Immature natural killer cell (primary cell): ENCODE results near the gene RNF223. TPM values are rescaled to one million over a fixed set of nuclear protein-coding genes. Genes with fewer than 3 reads are reported as not detected.
A peak's percentile ranks its signal among the peaks of the same experiment; 100 is the strongest.
"Not testable (repeated sequence)": the region's sequence is repeated elsewhere in the genome, so short reads cannot be mapped to it uniquely, and the experiment has no call there.

Experiments used
- DNase-seq, 3 donors: peaks; one replicate each; pipeline ENCODE4 v3.0.0; 2022; ENCODE audit warnings: mixed read lengths in 1 of 3
- H3K27ac Mint-ChIP-seq, 6 donors: one replicate each; pipeline ENCODE4 v1.8.0; 2020; ENCODE audit warnings: mixed read lengths in 6 of 6, mild to moderate bottlenecking in 5 of 6, inconsistent platforms in 4 of 6, moderate library complexity in 3 of 6
- H3K27me3 Mint-ChIP-seq, 3 donors: one replicate each; pipeline ENCODE4 v1.8.0; 2020 to 2021; ENCODE audit warnings: low read depth in 3 of 3, mild to moderate bottlenecking in 3 of 3, mixed read lengths in 3 of 3, moderate library complexity in 3 of 3, inconsistent platforms in 1 of 3
- H3K36me3 Mint-ChIP-seq, 3 donors: one replicate each; pipeline ENCODE4 v1.8.0; 2020; ENCODE audit warnings: mixed read lengths in 3 of 3, inconsistent platforms in 2 of 3, mild to moderate bottlenecking in 2 of 3
- H3K4me1 Mint-ChIP-seq, 2 donors: one replicate each; pipeline ENCODE4 v1.8.0; 2020; ENCODE audit warnings: inconsistent platforms in 2 of 2, mild to moderate bottlenecking in 2 of 2, mixed read lengths in 2 of 2, moderate library complexity in 1 of 2
- H3K4me3 Mint-ChIP-seq, 5 donors: one replicate each; pipeline ENCODE4 v1.8.0; 2020; ENCODE audit warnings: mild to moderate bottlenecking in 5 of 5, mixed read lengths in 5 of 5, inconsistent platforms in 3 of 5, moderate library complexity in 3 of 5
- H3K9me3 Mint-ChIP-seq, 6 donors: one replicate each; pipeline ENCODE4 v1.8.0; 2020; ENCODE audit warnings: mild to moderate bottlenecking in 6 of 6, mixed read lengths in 6 of 6, inconsistent platforms in 4 of 6, moderate library complexity in 3 of 6
- polyA plus RNA-seq, 3 donors: library from polyadenylated mRNA; unstranded; fragments of 300-500 nt; fragmentation: Illumina TruSeq; gene quantifications; one replicate each; pipeline ENCODE4 v1.2.3, GENCODE V29; 2021

RNF223 gene
- polyA plus RNA-seq, 3 donors from 2014 or later = not detected

GRCh38 chr1:1080122-1080757, 6.1 kb upstream of the RNF223 start:
- Mint-ChIP-seq H3K36me3 (no peaks in the 10 kb centered on the region), H3K4me1 (peaks cover 0 to 4% of the 10 kb centered on the region in 2 donors), H3K27ac (no peak overlapping the region), H3K27me3 (peaks cover 0 to 3% (median 0%) of the 10 kb centered on the region in 3 donors), H3K4me3 (no peak overlapping the region), H3K9me3 (no peaks in the 10 kb centered on the region)
- no peak for DNase-seq

GRCh38 chr1:1079408-1080121, 5.5 kb upstream of the RNF223 start:
- peaks cover 2 to 4% (median 2%) of the 10 kb centered on the region in 3 donors for H3K27me3 Mint-ChIP-seq
- peak overlapping the region in 1 of 5 donors; percentile 26 for H3K4me3 Mint-ChIP-seq
- peak in 2 of 3 donors; percentile 21 to 22 for DNase-seq
- H3K9me3 Mint-ChIP-seq = no peaks in the 10 kb centered on the region
- no peak overlapping the region for H3K27ac Mint-ChIP-seq
- no peaks in the 10 kb centered on the region for H3K36me3 Mint-ChIP-seq
- peaks cover 0 to 4% of the 10 kb centered on the region in 2 donors for H3K4me1 Mint-ChIP-seq

DNA sequence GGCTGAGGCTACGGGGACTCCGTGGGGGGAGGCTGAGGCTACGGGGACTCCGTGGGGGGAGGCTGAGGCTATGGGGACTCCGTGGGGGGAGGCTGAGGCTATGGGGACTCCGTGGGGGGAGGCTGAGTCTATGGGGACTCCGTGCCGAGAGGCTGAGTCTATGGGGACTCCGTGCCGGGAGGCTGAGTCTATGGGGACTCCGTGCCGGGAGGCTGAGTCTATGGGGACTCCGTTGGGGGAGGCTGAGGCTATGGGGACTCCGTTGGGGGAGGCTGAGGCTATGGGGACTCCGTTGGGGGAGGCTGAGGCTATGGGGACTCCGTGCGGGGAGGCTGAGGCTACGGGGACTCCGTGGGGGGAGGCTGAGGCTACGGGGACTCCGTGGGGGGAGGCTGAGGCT, 3.3 kb upstream of the RNF223 start:
- not testable (repeated sequence) for H3K9me3 Mint-ChIP-seq, H3K27ac Mint-ChIP-seq, DNase-seq, H3K27me3 Mint-ChIP-seq, H3K4me1 Mint-ChIP-seq, H3K36me3 Mint-ChIP-seq, H3K4me3 Mint-ChIP-seq

DNA sequence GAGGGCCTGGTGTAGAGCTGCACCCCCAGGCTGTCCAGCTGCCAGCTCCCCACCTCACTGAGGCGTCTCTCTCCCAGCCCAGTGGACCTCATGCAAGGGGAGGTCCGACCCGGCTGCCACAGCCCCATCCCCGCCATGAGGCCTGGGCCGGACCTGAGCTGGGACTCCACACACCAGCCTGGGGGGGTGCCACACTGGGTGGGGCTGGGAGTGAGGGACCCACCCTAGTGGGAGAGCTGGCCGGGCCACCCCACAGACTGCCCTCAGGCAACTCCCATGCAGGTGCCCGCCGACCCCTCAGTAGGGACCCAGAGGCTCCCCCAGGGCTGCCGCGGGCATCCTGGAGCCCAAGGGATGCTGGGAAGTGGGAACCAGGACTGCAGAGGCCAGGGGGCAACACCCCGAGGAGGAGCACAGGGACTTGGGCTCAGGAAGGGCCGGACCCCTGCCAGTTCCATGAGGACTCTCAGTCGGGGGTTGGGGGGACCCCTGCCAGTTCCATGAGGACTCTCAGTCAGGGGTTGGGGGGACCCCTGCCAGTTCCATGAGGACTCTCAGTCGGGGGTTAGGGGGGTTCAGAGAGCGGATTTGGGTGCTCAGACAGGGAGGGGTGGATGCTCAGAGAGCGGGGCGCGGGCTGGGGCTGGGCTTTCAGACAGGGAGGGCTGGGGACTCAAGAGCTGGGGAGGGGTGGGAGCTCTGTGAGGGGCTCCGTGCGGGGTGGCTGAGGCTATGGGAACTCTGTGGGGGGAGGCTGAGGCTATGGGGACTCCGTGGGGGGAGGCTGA, 1.2 kb upstream of the RNF223 start:
- H3K9me3 Mint-ChIP-seq = no peaks in the 10 kb centered on the region
- peaks cover 0 to 4% of the 10 kb centered on the region in 2 donors for H3K4me1 Mint-ChIP-seq
- H3K27me3 Mint-ChIP-seq = peaks cover 2 to 4% (median 3%) of the 10 kb centered on the region in 3 donors
- H3K36me3 Mint-ChIP-seq = no peaks in the 10 kb centered on the region
- no peak overlapping the region for H3K4me3 Mint-ChIP-seq
- H3K27ac Mint-ChIP-seq = no peak overlapping the region
- no peak for DNase-seq

- Mint-ChIP-seq H3K9me3 (no peaks in the 10 kb centered on the region), H3K27me3 (peaks cover 2 to 8% (median 3%) of the 10 kb centered on the region in 3 donors), H3K4me1 (peaks cover 0 to 4% of the 10 kb centered on the region in 2 donors), H3K27ac (no peak overlapping the region), H3K4me3 (no peak overlapping the region), H3K36me3 (no peaks in the 10 kb centered on the region)
- DNase-seq = no peak
These were observed 583 bp upstream of the RNF223 start for GRCh38 chr1:1074631-1075147.

DNA sequence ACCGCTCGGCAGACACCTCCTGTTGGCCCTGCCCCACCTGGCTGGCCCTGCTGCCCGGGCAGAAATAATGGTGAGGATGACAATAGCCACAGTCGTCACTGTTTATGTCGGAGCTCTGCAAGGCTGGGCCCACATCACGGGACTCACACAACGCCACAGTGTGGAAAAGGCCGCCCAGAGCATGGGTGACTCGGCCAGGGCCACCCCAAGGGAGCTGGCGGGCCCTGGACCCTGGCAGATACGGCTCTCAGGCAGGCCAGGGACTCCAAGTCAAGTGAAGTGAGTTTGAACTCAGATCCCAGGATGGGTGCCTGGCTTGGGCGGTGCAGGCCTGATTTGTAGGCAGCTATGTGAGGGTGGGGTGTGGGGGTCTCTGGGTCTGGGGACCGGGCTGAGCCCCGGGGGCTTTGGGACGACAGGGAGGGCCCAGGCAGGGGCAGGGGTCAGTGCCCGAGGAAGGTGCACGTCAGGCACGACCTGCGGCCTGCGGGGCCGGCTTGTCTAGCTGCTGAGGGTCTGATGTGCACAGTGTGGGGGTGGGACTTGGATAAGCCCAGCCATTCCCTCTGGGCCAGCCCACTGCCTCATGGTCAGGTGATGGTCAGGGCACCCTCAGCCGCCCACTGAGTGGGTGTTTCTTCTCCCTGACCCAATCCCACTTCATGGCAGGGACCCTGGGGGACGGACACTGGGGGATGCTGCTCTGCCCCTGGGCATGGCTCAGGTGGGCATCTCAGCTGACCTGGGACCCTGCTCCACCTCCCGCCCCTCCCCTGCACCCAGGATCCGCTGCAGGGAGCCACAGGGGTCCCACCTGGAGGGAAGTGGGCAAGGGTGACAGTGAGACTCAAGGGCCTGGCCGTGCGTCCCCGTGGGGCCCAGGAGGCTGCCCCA, 1.0 kb downstream of the RNF223 start:
- H3K9me3 Mint-ChIP-seq = no peaks in the 10 kb centered on the region
- no peak overlapping the region for H3K27ac Mint-ChIP-seq
- H3K4me1 Mint-ChIP-seq = peaks cover 0 to 2% of the 10 kb centered on the region in 2 donors
- peaks cover 2 to 8% (median 3%) of the 10 kb centered on the region in 3 donors for H3K27me3 Mint-ChIP-seq
- no peaks in the 10 kb centered on the region for H3K36me3 Mint-ChIP-seq
- no peak for DNase-seq
- H3K4me3 Mint-ChIP-seq = no peak overlapping the region

- DNase-seq = no peak
- Mint-ChIP-seq H3K9me3 (no peaks in the 10 kb centered on the region), H3K4me3 (no peak overlapping the region), H3K27ac (no peak overlapping the region), H3K4me1 (peaks cover 0 to 4% of the 10 kb centered on the region in 2 donors), H3K36me3 (no peaks in the 10 kb centered on the region), H3K27me3 (peaks cover 2 to 8% (median 3%) of the 10 kb centered on the region in 3 donors)
These were observed 1.7 kb downstream of the RNF223 start for GRCh38 chr1:1072299-1072848.

GRCh38 chr1:1071486-1072298, 2.4 kb downstream of the RNF223 start:
- no peak overlapping the region for H3K27ac Mint-ChIP-seq
- DNase-seq = no peak
- H3K4me3 Mint-ChIP-seq = peak overlapping the region in 1 of 5 donors; percentile 23
- peaks cover 0 to 4% of the 10 kb centered on the region in 2 donors for H3K4me1 Mint-ChIP-seq
- H3K36me3 Mint-ChIP-seq = no peaks in the 10 kb centered on the region
- no peaks in the 10 kb centered on the region for H3K9me3 Mint-ChIP-seq
- peaks cover 2 to 8% (median 3%) of the 10 kb centered on the region in 3 donors for H3K27me3 Mint-ChIP-seq

DNA sequence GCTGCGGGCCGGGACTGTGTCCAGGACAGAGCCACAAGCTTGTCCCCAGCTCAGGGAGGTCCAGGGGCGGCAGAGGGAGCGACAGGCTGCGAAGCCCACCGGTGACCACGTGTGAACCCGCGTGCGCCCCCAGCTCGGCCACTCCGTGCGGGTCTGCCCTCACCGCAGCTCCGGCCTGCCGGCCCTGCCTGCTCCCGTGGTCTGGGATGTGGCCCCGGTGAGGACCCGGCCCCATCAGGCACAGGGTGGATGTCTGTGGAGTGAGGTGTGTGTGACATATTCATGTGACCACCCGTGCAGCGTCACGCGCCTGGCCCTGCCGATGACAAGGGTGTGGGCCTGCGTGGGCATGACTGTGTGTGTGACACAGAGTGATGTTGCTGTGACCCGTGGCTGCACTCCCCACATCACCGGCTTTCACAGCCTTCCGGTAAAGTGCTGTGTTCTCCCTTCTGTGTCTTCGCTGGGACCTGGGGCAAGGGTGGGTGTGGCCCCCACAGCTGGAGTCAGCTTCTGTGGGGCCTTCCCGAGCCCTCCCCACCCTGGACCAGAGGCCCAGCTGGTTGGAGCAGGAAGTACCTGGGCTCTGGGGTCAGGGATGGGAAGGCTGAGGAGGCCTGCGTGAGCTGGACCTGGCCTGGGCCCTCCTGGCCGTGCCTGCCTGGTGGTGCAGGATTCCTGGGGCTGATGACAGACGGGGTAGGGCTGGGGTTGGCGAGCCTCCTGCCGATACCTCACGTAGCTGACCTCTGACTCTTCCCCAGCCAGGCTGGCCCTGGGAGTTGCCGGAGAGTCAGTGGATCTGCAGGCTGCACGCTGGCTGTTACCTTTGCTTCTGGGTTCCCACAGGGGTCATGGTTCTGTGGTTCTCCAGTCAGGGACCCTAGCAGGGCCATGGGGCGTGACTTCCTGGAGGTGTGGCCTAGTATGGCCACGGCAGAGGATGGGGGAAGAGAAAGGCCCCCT, 4.1 kb downstream of the RNF223 start:
- peak overlapping the region; percentile 33 to 71 (median 58) for H3K4me3 Mint-ChIP-seq
- H3K4me1 Mint-ChIP-seq = peaks cover 0 to 4% of the 10 kb centered on the region in 2 donors
- H3K27ac Mint-ChIP-seq = no peak overlapping the region
- H3K27me3 Mint-ChIP-seq = peaks cover 2 to 8% (median 3%) of the 10 kb centered on the region in 3 donors
- H3K9me3 Mint-ChIP-seq = no peaks in the 10 kb centered on the region
- DNase-seq = peak in 1 of 3 donors; percentile 24
- H3K36me3 Mint-ChIP-seq = no peaks in the 10 kb centered on the region

DNA sequence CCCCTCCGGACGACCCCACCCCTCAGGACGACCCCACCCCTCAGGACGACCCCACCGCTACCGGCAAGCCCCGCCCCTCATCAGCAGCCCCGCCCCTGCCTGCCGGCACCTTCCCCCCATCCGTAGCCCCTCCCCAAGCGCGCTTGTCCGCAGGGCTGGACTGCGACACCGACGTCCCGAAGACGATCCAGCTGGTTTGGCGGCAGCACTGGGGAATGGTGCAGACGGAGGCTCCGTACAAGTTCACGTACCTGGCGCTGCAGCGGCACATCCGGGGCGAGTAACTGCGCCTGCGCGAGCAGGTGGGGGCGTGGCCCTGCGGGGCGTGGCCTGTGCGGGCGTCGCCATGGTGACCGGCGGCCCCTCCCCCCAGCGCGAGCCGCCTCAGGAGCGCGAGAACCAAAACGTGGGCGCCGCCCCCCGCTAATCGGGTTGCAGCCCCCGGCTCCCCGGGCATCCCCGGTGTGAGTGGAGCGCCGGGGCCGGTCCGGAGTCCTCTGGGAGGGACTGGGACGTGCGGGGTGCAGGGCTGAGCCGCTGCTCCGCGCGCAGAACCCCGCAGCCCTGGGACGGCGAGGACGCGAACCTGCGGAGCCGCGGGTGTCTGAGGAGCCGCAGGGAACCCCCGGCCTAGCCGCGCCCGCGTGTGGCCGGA, 4.9 kb downstream of the RNF223 start:
- H3K27ac Mint-ChIP-seq = peak overlapping the region in 2 of 6 donors; percentile 55 to 69

DNA sequence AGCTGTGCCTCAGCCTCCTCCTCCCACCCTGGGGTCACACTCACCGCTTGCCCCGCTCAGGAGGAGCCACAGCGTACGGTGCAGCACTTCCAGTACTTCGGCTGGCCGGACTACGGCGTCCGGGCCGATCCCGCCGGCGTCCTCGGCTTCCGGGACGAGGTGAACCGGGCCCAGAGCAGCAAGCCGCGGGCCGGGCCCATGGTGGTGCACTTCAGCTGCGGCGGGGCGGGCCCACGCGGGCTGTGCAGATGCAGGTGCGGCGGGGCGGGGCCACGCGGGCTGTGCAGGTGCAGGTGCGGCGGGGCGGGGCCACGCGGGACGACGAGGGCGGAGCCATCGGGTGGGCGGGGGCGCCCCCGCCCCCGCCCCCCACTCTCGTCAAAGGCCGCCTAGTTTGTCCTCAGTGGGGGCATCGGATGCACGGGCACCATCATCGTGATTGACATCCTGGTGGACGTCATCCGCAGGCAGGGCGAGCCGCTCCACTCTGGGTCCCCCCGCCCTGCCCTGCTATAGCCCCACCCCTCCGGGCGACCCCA, 5.5 kb downstream of the RNF223 start:
- peaks cover 0 to 6% (median 0%) of the 10 kb centered on the region in 3 donors for H3K27me3 Mint-ChIP-seq
- peaks cover 0 to 4% of the 10 kb centered on the region in 2 donors for H3K4me1 Mint-ChIP-seq
- no peaks in the 10 kb centered on the region for H3K36me3 Mint-ChIP-seq
- peak overlapping the region in 1 of 6 donors; percentile 59 for H3K27ac Mint-ChIP-seq
- H3K4me3 Mint-ChIP-seq = peak overlapping the region; percentile 21 to 78 (median 60)
- peak in 2 of 3 donors; percentile 25 to 29 for DNase-seq
- no peaks in the 10 kb centered on the region for H3K9me3 Mint-ChIP-seq

More for the DNA sequence above, 4.9 kb downstream of the RNF223 start:
- Mint-ChIP-seq H3K4me1 (peaks cover 0 to 4% of the 10 kb centered on the region in 2 donors), H3K4me3 (peak overlapping the region; percentile 56 to 80 (median 67)), H3K27me3 (peaks cover 0 to 6% (median 0%) of the 10 kb centered on the region in 3 donors), H3K9me3 (no peaks in the 10 kb centered on the region), H3K36me3 (no peaks in the 10 kb centered on the region)
- peak; percentile 83 to 87 (median 84) for DNase-seq
